Activated T-cell treated with anti-CD3 and anti-CD28 coated beads, Interleukin-2, amount 50 U/mL, for 1 hour (primary cell): ENCODE data around the gene SETBP1.

Experiments
- DNase-seq: peaks from one replicate; pipeline ENCODE4 v3.0.0-alpha.2; 2020

SETBP1 gene

DNA sequence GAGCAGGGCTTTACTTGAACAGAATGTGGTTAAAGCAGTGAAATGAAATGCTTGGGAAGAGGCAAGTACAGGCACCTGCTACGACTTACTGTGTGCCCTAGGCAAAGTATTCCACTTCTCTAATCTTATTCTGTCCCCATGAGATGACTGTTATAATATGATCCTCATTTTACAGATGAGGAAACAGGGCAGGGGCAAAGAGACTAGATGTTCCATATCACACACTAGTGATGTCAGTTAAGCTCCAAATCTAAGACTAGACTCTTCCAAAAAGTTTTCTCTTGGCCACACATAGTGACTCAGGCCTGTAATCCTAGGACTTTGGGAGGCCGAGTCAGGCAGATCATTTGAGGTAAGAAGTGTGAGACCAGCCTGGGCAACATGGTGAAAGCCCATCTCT, 235.0 kb downstream of the SETBP1 start:
- DNase-seq = no peak

DNA sequence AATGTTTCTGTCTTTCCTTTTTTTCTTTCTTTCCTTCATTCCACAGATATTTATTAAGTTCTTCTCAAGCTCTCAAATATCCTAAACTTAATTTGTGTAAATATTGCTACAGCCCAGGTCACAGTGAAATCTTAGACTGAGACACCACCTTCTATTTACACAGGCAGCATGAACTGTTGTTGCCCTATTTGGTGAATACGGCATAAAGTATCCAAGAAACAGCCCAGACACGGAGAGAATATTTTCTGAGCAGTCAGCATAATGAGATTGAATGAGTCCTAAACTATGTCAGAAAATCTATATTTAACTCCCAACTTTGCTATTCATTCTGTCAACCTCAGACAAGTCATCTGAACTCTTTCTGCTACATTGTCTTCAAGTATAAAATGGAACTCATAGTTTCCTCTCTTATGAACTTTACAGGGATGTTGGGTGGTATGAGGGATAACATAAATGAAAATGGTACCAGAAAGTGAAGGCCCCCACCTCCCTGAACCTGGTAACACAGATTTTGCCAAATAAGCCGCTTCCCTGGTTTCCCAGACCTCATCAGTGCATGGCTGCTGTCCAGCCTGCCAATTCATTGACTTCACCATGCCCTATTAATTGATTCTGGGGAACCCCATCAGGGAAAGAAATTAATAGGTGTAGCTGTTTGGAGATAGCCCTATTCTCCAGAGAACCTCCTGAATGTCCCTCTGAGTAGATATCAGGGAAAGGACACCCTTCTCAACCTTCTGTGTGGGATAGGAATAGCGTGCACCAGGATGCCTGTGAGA, 235.9 kb downstream of the SETBP1 start:
- no peak for DNase-seq

DNA sequence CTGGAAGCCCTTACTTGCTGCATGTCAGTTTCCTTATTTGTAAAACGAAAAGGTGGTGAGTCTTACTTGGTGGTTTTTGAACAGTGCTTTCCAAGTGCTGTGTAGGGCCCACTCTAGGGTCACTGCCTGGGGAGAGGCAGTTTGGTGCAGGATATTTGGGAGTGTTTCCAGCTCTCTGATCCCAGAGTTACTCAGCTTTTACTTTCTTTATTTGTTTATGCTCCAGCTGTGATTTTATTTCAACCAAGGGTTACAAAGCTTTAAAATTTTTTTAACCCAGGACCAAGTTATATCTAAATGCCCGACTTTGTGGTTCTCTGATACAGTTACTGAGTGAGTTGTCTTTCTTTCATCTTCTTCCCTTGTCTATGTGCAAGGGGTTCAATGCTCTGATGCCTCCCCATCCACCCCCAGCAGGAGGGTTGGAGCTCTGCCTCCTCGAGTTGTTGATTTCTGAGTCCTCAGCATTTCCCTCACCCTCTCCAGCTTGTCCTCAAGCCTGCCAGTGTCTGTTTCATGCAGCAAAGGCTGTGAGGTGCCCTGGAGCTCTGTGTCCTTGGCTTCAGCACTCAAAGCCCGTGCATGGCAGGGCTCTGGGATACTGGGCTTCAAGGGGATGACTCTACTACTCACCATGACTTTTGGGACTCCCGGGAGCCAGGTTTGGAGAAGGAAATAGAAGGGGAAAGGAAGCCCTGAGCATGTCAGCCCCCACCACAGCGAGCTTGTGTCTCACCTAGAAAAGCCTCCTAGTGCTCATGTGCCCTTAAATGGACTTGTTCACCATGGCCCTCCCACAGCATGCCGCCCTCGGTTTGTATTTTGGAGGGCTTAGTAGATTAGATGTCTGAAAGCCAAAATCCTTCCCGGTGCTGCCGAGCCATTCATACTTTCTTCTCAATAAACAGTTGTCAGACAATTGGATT, 236.8 kb downstream of the SETBP1 start:
- DNase-seq = no peak

DNA sequence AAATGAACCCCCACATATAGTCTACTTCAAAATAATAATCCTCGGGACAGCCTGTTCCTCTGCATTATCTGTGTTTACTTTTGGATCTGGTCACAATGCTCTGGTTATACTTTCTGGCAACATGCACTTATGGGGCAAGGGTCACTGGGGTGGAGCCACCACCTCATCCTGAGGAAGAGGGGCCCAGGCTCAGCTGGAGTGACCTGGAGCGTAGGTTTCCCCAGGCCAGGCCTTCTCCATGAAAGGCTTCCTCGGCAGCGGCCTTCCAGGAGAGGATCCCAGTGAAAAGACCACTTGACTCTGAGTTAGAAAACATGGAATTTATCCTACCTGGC, 237.4 kb downstream of the SETBP1 start:
- no peak for DNase-seq

DNA sequence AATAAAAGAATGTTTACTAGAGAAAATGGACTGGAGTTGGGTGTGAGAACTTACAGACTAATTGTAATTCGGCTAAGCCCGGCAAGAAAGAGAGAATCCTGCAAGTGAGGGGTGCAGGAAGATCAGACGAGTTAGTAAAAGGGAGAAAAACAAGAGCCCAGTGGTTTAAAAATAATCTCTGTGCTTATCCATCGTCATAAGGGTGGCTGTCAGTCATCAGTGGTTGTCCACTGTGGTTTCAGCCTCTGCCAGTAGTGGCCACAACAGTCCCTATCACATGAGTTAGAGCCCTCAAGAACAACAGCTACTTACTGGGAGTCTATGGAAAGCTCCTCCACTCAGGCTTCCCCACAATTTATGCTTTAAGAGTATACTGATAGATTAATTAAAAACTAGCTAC, 239.8 kb downstream of the SETBP1 start:
- no peak for DNase-seq

DNA sequence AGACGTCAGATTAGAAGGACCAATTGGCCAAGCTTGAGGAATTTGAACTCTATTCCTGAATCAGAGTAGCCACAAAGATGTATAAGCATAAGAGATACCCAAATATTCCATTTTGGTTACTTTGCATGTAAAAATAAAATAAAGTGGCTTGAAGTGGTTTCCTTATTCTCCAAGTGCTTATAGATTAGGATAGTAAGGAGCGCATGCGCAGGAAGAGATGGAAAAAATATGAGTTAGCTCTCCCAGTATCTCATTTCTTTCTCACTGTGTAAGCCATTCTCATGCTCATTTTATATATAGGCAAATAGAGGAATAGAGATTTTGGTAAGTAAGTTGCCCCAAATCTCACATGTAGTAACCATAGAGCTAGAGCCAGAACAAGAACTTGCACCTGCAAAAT, 241.3 kb downstream of the SETBP1 start:
- no peak for DNase-seq

DNA sequence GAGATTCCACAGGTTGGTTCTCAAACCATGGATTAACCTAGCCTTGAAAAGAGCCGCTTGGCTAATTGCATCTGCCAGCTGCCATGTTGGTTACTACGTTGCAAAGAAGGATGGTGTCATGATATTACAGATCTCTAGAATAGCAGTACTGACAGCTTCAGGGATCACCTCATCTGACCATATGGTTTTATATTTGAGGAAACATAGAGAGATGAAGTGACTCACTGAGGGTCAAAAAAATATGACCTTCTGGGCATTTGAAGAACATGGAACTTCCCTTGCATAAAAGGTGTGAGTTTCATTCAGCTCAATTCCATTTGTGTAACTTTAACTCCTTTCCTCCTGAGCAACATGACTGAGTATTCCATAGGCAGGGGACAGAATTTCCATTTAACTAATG, 242.3 kb downstream of the SETBP1 start:
- DNase-seq = no peak

DNA sequence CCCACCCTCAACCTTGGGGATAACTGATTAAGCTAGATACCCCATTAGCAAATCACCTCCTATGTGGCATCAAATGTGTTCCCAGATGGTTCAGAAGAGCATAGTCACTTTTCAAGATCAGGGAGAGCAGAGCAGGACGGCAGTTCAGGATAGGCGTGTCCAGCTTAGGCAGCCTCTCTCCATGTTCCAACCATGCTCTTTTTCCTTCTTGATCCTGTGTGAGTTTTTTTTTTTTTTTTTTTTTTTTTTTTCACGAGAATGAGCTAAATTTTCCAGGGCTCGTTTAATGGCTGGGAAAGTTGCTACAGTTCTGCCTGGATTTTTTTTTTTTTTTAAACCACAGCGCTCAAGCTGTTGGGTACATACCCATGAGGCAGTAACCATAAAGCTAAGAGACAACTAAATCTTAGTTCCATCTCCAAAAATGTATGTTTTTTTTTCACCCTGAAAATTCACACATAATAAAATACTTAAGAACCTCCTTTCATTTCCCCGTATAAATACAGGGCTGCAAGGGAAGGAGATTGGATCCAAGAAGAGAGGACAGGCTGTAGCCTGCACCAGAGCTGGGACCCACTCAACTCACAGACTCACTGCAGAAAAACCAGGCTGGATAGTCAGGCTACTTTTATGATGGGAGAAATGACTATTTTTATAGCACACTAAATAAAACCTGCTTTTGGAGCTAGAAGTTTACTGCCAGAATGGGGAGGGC, 244.3 kb downstream of the SETBP1 start:
- no peak for DNase-seq

DNA sequence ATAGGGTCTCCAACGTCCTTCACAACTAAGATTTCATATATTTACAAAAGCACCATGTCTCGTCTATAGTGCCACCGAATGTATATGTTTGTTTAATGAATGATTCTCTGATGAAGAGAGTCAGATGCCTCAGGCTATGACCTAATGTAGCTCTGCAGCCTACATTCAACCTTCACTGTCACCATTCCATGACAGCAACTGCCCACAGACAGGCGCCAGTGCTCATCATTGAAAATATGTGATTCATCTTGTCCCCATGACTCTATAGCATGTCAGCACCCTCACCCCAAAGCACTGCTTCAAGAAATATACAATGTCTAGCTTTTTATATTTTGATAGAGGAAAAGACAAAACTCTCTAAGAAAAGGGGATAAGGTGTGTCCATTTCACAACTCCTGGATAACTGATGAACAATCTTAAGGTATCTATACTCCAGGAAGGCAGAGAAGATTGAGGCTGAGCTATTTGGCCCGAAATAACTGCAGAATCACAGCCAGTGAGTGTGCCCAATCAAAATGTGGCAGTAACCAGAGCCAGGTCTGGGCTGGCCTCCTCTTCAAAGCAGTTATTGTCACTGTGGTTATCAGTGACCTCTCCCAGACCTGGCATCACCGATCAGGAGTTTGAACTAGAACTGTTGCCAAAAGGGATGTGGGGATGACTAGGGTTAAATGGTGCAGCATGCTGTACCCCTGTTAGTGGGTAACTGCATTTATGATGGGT, 246.6 kb downstream of the SETBP1 start:
- DNase-seq = no peak

DNA sequence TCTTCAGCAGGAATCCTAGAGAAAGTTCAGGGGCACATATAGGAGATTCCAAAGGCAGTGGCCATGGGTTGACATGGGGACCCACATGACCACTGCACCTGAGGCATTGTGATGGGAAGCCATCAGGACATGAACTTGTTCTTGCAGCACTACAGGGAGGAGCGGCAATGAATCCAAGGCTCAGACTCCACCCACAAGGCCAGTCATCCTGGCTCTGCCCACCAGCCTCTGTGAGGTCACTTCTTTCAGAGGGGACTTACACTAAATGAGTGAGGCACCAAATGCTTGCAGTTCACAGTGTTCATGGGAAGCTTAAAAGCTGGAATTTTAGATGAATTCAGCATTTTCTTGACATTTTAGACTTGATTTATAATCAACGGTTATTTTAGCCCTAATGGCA, 254.2 kb downstream of the SETBP1 start:
- no peak for DNase-seq

DNA sequence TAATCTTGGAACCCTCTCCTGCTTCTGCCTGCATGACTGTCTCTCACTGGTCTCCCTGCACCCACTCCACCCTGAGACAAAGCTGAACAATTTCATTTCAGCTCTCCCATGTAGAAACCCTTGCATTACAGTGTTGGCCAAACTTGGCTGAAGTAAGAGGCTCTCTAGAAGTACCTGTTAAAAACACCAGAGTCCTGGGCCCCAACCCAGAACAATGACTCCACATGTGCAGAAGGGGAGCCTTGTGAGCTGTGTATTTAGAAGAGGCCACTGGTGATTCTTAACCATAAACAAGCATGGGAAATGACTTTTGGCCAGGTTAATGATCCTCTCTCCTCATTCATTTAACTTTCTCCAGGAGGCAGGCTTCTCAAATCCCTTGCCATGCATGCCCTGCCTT, 254.8 kb downstream of the SETBP1 start:
- no peak for DNase-seq

DNA sequence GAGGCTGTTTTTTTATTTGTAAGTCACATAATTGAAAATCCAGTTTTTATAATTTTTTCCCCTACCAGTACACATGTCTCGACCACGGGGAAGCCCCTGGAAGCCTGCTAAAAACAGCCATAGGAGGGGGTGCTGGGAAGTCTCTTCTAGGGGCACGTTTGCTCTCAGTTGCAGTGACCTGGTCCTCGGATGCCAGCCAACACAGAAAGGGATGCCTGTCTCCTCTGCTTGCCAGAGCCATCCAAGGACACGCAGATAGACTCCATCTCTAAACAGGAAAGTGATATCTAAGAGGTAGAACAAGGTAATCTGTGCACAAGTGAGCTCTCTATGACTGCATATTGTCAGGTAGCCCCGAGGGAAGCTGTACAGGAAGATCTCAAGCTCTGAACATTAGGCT, 255.8 kb downstream of the SETBP1 start:
- DNase-seq = no peak

DNA sequence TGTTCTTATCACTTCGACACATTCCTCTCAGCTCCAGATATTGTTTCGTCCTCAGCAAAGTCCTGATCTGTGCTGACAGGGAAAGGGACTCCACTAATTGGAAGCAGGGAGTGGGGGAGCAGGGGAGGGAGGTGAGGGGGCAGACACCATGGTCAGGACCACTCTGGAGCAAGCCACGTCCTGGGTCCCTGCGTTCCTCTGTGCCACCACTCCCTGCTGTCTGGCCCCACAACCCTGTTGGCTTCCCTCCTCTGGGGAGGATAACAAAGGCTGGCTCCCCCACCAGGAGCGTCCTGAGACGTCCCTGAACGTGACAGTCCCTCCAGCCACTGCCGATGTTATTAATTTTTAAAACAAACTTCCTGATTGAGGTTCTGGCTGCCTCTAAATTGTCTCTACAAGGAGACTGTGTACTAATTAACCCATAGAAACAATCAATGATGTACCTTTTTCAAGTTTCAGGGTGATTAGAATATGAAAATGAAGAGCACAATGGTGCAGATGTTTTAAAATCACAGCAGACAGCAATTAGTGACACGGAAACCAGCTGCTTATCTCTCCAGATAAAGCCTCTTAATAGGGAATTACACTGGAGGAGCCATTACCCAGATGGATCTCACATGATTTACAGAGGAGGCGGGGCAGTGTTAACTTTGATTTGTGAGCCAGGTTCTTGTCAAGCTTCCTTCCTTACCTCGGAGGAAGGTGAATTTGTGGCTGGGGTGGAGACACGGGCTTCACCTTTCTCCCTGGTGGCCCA, 257.5 kb downstream of the SETBP1 start:
- DNase-seq = no peak

DNA sequence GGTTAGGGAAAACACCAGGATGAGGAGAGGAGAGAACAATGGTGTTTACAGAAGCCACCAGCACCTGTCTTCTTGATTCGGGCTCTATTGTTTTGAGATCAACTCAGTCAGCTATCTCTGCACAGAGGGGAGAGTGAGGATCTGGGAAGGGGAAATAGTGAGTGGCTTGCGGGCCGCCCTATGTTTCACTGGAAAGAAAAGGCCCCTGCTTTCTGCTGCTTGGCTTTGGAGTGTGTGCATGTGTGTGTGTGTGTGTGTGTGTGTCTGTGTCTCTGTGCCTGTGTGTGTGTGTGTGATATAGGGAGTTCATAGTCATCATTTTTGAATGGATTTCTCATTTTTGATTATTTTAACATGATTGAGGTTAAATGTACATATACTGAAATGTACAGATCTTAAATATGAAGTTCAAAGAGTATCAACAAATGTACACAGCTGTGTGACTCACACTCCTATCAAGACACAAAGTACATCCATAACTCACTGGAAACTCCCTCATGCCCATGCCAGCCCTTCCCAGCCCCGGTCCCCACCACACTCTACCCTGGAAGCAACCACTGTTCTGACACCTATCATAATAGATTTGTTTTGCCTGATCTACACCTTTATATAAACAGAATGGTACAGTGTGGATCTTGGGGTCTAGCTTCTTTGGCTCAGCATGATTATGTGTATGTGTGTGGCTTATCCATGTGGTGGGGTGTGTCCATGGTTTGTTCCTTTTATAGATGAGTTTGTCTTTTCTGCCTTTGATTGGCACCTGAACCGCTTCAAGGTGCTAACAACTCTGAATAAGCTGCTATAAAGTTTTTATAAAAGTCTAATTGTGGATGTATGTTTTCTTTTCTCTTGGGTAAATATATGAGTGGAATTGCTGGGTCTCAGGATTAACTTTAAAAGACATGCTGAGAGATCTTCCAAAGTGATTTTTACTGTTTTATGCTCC, 258.3 kb downstream of the SETBP1 start:
- no peak for DNase-seq

DNA sequence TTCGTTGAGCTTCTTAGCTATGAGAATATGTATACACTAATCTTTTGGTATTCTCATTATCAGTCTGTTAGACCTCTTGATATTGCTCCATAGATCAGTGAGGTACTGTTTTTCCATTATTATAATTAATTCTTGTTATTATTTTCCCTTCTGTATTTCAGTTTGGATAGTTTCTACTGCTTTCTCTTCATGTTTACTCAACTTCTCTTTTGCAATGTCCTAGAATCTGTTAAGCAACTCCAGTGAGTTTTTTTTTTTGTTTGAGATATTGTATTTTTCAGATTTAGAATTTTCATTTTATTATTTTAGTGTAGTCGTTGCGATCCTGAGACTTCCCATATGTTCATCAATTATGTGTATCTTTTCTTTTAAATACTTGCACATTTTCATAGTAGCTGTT, 260.8 kb downstream of the SETBP1 start:
- no peak for DNase-seq

DNA sequence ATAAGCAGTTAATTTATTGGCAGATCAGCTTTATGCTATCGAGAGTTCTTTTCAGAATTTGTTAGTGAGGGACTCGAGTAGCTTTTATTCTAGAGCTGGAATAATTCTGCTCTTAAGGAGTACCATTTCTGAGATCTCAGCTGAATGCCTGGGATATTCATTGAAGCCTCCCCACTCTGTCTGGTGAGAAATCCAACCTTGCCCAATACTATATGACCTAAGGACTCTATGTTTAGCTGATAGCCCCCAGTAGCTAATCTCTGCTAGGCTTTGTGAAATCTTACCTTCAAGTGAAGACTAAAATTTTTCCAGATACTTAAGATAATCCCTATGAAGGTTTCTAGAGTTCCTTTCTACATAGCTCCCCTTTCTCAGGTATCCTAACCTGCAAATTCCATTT, 261.4 kb downstream of the SETBP1 start:
- no peak for DNase-seq

DNA sequence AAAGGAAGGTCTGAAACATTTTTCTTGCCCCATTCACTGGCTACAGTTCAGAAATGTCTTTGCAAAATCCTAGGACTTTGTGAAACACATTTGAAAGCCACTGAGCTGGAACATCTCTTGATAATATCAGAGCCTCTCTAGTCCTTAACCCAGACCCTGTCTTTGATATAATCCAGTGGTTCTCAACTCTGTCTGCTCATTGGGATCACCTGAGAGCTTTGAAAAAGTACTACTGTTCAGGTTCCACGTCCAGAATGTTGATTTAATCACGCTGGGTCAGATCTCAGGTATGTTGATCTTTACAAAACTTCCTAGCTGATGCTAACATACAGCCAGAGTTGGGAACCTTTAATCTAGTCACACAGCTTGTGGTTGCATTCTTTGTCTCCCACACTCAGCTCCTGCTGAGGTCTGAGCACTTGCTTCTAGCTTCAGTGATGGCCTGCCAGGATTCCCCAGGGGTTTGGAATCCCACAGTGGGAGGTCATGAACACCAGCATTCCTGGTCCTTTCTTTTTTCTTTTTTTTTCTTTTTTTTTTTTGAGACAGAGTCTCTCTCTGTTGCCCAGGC, 262.7 kb downstream of the SETBP1 start:
- no peak for DNase-seq

DNA sequence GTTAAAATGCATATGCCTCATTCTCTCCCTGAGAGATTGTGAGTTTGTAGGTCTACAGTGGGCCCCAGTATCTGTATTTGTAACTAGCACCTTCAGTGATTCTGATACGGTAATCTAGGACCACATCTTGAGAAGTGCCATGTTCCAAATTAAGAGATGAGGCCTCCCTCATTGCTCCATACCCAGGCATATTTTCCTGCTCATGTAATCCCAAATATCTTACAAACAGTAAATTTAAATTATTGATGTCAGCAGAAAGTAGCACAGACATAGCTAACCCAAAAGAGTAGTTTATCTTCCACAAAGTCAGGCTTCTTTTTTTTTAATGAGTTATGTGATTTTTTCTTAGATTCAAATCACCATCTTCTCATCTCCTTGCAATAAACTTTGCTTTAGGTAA, 263.8 kb downstream of the SETBP1 start:
- no peak for DNase-seq

DNA sequence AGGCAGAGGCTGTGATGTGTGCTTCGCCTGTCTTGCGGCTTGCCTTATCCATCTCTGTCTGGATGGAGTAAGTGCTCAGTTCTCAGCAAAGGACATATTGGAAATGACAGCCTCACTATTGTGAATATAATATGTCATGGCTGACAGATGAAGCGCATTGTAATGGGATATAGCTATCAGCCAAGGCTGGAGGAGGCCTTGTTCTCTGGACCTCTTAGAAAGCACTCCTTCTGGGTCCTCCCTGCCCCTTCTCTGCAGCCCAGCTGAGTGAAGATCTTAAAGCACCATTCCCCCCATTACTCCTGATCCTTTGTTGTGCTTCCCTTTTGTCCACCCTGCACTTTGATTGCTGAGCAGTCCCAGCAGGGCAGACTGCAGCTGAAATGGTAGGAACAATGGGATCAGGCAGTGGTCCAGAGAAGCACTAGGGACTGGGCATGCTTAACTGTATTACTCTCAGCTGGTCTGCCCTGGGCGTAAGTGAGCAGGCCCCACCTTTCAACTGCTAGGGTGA, 265.3 kb downstream of the SETBP1 start:
- DNase-seq = no peak

DNA sequence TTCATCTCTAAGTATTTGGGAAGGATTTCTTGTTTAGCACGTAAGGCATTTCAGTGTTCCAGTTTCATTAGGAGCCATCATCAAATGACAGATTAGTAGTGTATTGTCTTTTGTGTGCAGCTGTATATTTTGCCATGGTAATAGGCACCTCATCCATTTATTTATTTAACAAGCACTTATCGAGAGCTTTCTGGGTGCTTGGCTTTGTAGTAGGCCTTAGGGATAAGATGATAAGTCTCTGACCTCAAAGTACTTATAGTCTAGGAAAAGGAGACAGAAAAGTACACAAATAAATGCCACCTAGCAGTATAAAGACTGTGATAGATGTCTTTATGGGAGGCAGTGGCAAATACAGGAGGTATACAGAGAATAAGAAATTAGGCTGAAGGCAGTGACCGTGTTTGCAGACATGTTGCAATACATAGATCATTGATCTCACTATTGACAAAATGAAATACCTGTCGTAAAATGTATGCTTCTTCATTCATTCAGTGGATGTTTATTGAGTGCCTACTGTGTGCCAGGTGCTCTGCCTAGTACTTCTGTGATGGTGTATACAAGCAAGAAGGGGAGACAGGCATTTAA, 265.9 kb downstream of the SETBP1 start:
- DNase-seq = no peak
